ENCODE data around the gene RXYLT1.

DNA sequence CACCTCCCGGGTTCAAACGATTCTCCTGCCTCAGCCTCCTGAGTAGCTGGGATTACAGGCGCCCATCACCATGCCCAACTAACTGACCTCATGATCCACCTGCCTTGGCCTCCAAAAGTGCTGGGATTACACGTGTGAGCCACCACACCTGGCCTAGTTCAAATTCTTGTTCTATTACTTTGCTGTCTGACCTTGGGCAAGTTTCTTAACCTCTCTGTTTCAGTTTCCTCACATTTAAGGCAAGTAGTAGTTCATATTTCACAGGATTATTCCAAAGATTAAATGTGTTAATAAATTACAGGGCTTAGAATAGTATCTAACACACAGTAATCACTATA, 10.9 kb downstream of the RXYLT1 start:
- TF ChIP-seq, protein P1, sequence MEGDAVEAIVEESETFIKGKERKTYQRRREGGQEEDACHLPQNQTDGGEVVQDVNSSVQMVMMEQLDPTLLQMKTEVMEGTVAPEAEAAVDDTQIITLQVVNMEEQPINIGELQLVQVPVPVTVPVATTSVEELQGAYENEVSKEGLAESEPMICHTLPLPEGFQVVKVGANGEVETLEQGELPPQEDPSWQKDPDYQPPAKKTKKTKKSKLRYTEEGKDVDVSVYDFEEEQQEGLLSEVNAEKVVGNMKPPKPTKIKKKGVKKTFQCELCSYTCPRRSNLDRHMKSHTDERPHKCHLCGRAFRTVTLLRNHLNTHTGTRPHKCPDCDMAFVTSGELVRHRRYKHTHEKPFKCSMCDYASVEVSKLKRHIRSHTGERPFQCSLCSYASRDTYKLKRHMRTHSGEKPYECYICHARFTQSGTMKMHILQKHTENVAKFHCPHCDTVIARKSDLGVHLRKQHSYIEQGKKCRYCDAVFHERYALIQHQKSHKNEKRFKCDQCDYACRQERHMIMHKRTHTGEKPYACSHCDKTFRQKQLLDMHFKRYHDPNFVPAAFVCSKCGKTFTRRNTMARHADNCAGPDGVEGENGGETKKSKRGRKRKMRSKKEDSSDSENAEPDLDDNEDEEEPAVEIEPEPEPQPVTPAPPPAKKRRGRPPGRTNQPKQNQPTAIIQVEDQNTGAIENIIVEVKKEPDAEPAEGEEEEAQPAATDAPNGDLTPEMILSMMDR (IDR thresholded peaks at IDR 0.05) = no peak
- TF ChIP-seq RCOR1 (IDR thresholded peaks at IDR 0.05; ENCODE audit: low read depth, low read length) (no peak), TFCP2L1 (CRISPR knock-in tag; IDR thresholded peaks at IDR 0.05) (no peak), ZFP36 (IDR thresholded peaks at IDR 0.05; ENCODE audit: borderline replicate concordance, partially characterized antibody) (no peak), KDM1A (IDR thresholded peaks at IDR 0.05; ENCODE audit: low read depth) (no peak), SMC3 (IDR thresholded peaks at IDR 0.05) (no peak), EP300 (IDR thresholded peaks at IDR 0.05) (no peak), GATA3 (IDR thresholded peaks at IDR 0.05; ENCODE audit: borderline replicate concordance) (no peak), CBX2 (IDR thresholded peaks at IDR 0.05; ENCODE audit: borderline replicate concordance, low read depth) (no peak), CEBPB (IDR thresholded peaks at IDR 0.05) (no peak), POLR2A (IDR thresholded peaks at IDR 0.05; ENCODE audit: low read length) (no peak)
- TF ChIP-seq, protein P2, sequence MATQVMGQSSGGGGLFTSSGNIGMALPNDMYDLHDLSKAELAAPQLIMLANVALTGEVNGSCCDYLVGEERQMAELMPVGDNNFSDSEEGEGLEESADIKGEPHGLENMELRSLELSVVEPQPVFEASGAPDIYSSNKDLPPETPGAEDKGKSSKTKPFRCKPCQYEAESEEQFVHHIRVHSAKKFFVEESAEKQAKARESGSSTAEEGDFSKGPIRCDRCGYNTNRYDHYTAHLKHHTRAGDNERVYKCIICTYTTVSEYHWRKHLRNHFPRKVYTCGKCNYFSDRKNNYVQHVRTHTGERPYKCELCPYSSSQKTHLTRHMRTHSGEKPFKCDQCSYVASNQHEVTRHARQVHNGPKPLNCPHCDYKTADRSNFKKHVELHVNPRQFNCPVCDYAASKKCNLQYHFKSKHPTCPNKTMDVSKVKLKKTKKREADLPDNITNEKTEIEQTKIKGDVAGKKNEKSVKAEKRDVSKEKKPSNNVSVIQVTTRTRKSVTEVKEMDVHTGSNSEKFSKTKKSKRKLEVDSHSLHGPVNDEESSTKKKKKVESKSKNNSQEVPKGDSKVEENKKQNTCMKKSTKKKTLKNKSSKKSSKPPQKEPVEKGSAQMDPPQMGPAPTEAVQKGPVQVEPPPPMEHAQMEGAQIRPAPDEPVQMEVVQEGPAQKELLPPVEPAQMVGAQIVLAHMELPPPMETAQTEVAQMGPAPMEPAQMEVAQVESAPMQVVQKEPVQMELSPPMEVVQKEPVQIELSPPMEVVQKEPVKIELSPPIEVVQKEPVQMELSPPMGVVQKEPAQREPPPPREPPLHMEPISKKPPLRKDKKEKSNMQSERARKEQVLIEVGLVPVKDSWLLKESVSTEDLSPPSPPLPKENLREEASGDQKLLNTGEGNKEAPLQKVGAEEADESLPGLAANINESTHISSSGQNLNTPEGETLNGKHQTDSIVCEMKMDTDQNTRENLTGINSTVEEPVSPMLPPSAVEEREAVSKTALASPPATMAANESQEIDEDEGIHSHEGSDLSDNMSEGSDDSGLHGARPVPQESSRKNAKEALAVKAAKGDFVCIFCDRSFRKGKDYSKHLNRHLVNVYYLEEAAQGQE (IDR thresholded peaks at IDR 0.05) = no peak
- TF ChIP-seq, protein P3, sequence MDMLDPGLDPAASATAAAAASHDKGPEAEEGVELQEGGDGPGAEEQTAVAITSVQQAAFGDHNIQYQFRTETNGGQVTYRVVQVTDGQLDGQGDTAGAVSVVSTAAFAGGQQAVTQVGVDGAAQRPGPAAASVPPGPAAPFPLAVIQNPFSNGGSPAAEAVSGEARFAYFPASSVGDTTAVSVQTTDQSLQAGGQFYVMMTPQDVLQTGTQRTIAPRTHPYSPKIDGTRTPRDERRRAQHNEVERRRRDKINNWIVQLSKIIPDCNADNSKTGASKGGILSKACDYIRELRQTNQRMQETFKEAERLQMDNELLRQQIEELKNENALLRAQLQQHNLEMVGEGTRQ (IDR thresholded peaks at IDR 0.05) = no peak
- TF ChIP-seq, protein P4, sequence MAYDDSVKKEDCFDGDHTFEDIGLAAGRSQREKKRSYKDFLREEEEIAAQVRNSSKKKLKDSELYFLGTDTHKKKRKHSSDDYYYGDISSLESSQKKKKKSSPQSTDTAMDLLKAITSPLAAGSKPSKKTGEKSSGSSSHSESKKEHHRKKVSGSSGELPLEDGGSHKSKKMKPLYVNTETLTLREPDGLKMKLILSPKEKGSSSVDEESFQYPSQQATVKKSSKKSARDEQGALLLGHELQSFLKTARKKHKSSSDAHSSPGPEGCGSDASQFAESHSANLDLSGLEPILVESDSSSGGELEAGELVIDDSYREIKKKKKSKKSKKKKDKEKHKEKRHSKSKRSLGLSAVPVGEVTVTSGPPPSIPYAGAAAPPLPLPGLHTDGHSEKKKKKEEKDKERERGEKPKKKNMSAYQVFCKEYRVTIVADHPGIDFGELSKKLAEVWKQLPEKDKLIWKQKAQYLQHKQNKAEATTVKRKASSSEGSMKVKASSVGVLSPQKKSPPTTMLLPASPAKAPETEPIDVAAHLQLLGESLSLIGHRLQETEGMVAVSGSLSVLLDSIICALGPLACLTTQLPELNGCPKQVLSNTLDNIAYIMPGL (CRISPR knock-in tag; IDR thresholded peaks at IDR 0.05; ENCODE audit: borderline replicate concordance) = no peak

All from A549 (cell line).